ENCODE results near the gene KAZALD1.

DNA sequence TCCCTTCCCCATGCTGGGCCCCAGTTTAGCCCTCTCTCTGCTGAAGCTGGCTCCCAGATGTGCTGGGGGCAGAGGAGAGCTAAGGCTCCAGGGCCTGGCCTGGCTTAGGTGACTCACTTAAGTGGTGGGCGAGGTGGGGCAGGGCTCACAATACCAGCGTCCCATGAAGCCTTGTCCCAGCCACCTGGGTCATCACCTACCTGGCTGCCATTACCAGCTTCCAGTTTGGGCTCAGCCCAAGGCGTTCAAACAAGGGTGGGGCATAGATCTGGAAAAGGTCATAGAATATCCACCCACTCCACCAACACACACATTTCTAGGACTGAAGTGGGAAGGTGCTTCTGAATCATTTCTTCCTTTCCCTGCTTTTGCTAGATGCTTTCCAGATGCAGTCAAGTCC lies 8.3 kb downstream of the KAZALD1 start:
- no peak for TF ChIP-seq CTCF (IDR thresholded peaks at IDR 0.05)
- TF ChIP-seq POLR2AphosphoS5 (IDR thresholded peaks at IDR 0.05): no peak
